ENCODE measurements around the gene OR10J5.

DNA sequence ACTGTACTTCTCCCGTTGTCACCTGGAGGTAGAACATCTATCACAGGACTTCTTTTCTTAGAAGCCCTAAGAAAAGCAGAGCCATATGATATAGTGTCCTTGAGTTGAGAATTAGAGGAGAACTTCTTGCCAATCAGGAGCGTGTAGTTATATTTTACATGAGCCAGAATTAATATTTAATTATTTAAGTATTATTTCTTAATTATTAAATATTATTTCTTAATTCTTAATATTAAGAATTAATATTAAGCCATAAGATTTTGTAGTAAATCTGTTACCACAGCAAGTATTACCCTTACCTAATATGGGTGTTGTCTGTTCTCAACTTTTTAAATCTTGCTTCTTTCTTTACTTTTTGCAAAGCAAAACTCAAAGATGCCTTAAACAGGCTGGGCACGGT, 41.6 kb upstream of the OR10J5 start:
- TF ChIP-seq, protein P1, sequence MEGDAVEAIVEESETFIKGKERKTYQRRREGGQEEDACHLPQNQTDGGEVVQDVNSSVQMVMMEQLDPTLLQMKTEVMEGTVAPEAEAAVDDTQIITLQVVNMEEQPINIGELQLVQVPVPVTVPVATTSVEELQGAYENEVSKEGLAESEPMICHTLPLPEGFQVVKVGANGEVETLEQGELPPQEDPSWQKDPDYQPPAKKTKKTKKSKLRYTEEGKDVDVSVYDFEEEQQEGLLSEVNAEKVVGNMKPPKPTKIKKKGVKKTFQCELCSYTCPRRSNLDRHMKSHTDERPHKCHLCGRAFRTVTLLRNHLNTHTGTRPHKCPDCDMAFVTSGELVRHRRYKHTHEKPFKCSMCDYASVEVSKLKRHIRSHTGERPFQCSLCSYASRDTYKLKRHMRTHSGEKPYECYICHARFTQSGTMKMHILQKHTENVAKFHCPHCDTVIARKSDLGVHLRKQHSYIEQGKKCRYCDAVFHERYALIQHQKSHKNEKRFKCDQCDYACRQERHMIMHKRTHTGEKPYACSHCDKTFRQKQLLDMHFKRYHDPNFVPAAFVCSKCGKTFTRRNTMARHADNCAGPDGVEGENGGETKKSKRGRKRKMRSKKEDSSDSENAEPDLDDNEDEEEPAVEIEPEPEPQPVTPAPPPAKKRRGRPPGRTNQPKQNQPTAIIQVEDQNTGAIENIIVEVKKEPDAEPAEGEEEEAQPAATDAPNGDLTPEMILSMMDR (conservative IDR thresholded peaks at IDR 0.05 in 1 of 2, IDR thresholded peaks at IDR 0.05 in 1 of 2; ENCODE audit: extremely low read depth in 1 of 2, insufficient read depth in 1 of 2, low read depth in 1 of 2, low read length in 2 of 2), result no peak
- TF ChIP-seq EZH2 (IDR thresholded peaks at IDR 0.05; ENCODE audit: borderline replicate concordance, low read length), result no peak
